GM12878 (cell line): ENCODE measurements around the gene SPTBN1. TPM values are rescaled to one million over a fixed set of nuclear protein-coding genes. Genes with fewer than 3 reads are reported as not detected.

Experiments
- ATAC-seq: fragments of 200-7000 bp; cut with Tn5 transposase; 3 replicates; pipeline ENCODE4 v1.9.1; 2020; ENCODE audit warnings: mild to moderate bottlenecking, moderate library complexity
- BruUV-seq: library from RNA; stranded (reverse); fragments of 400-500 nt; replicated peaks from 2 replicates; lab custom pipeline; 2021; lab: Mats Ljungman, UMichigan
- CTCF ChIA-PET: fragments of 300-600 bp; sonication (Branson Sonifier 250); formaldehyde crosslinking; extraction: SDS; loops from one replicate; lab custom pipeline; 2021; ENCODE audit warnings: inconsistent platforms; lab: Yijun Ruan, JAX
- POLR2A ChIA-PET: fragments of 350-600 bp; formaldehyde crosslinking; extraction: SDS; loops from one replicate; lab custom pipeline; 2021; ENCODE audit warnings: inconsistent platforms; lab: Charles Lee
- RAD21 ChIA-PET: fragments of 300-600 bp; sonication (Branson Sonifier 250); formaldehyde crosslinking; loops from one replicate; lab custom pipeline; 2023; ENCODE audit warnings: antibody characterized with exemption; ENCODE audit not compliant: unreplicated experiment; lab: Charles Lee
- SMC1A ChIA-PET: fragments of 300-600 bp; sonication (Branson Sonifier 250); formaldehyde crosslinking; loops from one replicate; lab custom pipeline; 2023; ENCODE audit not compliant: unreplicated experiment, uncharacterized antibody; lab: Charles Lee
- DNase-seq: peaks from one replicate; pipeline ENCODE4 v3.0.0-alpha.2; 2011; ENCODE audit warnings: low read depth, low spot score
- FAIRE-seq: peaks from 3 replicates; lab custom pipeline; 2011; peaks lifted over from hg19 to GRCh38; lab: Jason Lieb, UNC
- H2AFZ ChIP-seq: 2 replicates; pipeline ENCODE4 v1.6.0; 2011; ENCODE audit warnings: low read depth, low read length, control low read depth; ENCODE audit not compliant: control insufficient read depth
- H3K27ac ChIP-seq: 2 replicates; pipeline ENCODE4 v1.5.1; 2011; ENCODE audit warnings: control low read depth; ENCODE audit not compliant: control insufficient read depth, insufficient read depth
- H3K27me3 ChIP-seq, 2 experiments: replicated peaks in 1 of 2; 2 replicates each; pipeline versions ENCODE4 v1.6.0 to v1.6.1; 2011; ENCODE audit warnings: low read length in 1 of 2; ENCODE audit not compliant: control insufficient read depth in 2 of 2, insufficient read depth in 2 of 2
- H3K36me3 ChIP-seq, 2 experiments: 2 replicates each; pipeline ENCODE4 v1.5.1; 2011; ENCODE audit warnings: low read length in 1 of 2; ENCODE audit not compliant: control insufficient read depth in 2 of 2, insufficient read depth in 2 of 2
- H3K4me1 ChIP-seq: 2 replicates; pipeline ENCODE4 v1.6.1; 2011; ENCODE audit warnings: mild to moderate bottlenecking, low read length, moderate library complexity, mixed read lengths; ENCODE audit not compliant: control insufficient read depth, insufficient read depth
- H3K4me2 ChIP-seq: 2 replicates; pipeline ENCODE4 v1.6.0; 2011; ENCODE audit warnings: control low read depth; ENCODE audit not compliant: control insufficient read depth, insufficient read depth
- H3K4me3 ChIP-seq: fragments of 200-600 bp; sonication (generic); 2 replicates; pipeline ENCODE4 v1.5.1; 2016
- H3K79me2 ChIP-seq: 2 replicates; pipeline ENCODE4 v1.6.0; 2011; ENCODE audit warnings: low read length; ENCODE audit not compliant: control insufficient read depth, insufficient read depth
- H3K9ac ChIP-seq: 2 replicates; pipeline ENCODE4 v1.8.0; 2011; ENCODE audit warnings: low read length, control low read depth, mixed read lengths; ENCODE audit not compliant: control insufficient read depth, insufficient read depth
- H3K9me3 ChIP-seq: replicated peaks from 3 replicates; pipeline ENCODE4 v1.5.1; 2011; ENCODE audit warnings: mild to moderate bottlenecking, low read length; ENCODE audit not compliant: control insufficient read depth, insufficient read depth
- H4K20me1 ChIP-seq: 2 replicates; pipeline ENCODE4 v1.6.0; 2011; ENCODE audit not compliant: control insufficient read depth, insufficient read depth
- BMI1 ChIP-seq: fragments of 450-650 bp; IDR thresholded peaks from 2 replicates; pipeline ENCODE4 v1.6.1; 2016; ENCODE audit warnings: mild to moderate bottlenecking, moderate library complexity, borderline replicate concordance
- CHD2 ChIP-seq: IDR thresholded peaks from 2 replicates; pipeline ENCODE4 v1.6.1; 2011; ENCODE audit warnings: low read depth, low read length, improper control_type of control experiment, borderline replicate concordance
- EED ChIP-seq: sonication (generic); IDR thresholded peaks from 2 replicates; pipeline ENCODE4 v1.6.1; 2016; ENCODE audit warnings: antibody characterized with exemption, low read depth
- FOXM1 ChIP-seq: IDR thresholded peaks from 2 replicates; pipeline ENCODE4 v1.6.1; 2012; ENCODE audit warnings: low read depth, mild to moderate bottlenecking, inconsistent platforms, low read length, moderate library complexity
- GATAD2B ChIP-seq: fragments of 450-650 bp; conservative IDR thresholded peaks from 2 replicates; pipeline ENCODE4 v1.6.1; 2017; ENCODE audit warnings: low read depth, mild to moderate bottlenecking, moderate library complexity
- JUNB ChIP-seq: IDR thresholded peaks from 2 replicates; pipeline ENCODE4 v1.6.1; 2016; ENCODE audit warnings: antibody characterized with exemption, mild to moderate bottlenecking
- MYC ChIP-seq: IDR thresholded peaks from 2 replicates; pipeline ENCODE4 v1.6.1; 2011; ENCODE audit warnings: mild to moderate bottlenecking, low read length, moderate library complexity, inconsistent platforms; ENCODE audit not compliant: insufficient read depth, insufficient replicate concordance, insufficient read length, severe bottlenecking
- POLR2AphosphoS2 ChIP-seq: IDR thresholded peaks from 2 replicates; pipeline ENCODE4 v1.6.1; 2011; ENCODE audit warnings: low read depth, mild to moderate bottlenecking, low read length, improper control_type of control experiment, moderate library complexity
- RCOR1 ChIP-seq: conservative IDR thresholded peaks from 2 replicates; pipeline ENCODE4 v1.6.1; 2012; ENCODE audit warnings: low read depth, low read length, improper control_type of control experiment
- SIX5 ChIP-seq: IDR thresholded peaks from 2 replicates; pipeline ENCODE4 v1.6.1; 2011; ENCODE audit warnings: mild to moderate bottlenecking, low read depth, low read length, moderate library complexity; ENCODE audit not compliant: severe bottlenecking
- STAT3 ChIP-seq: IDR thresholded peaks from 2 replicates; pipeline ENCODE4 v1.6.1; 2011; ENCODE audit warnings: low read depth, low read length, improper control_type of control experiment
- WRNIP1 ChIP-seq: IDR thresholded peaks from 2 replicates; pipeline ENCODE4 v1.6.1; 2011; ENCODE audit warnings: low read depth, low read length, improper control_type of control experiment, borderline replicate concordance
- ZNF217 ChIP-seq: fragments of 450-650 bp; IDR thresholded peaks from 2 replicates; pipeline ENCODE4 v1.6.1; 2017; ENCODE audit warnings: antibody characterized with exemption, mild to moderate bottlenecking
- WGBS: methylation state at CpG from one replicate; pipeline ENCODE4 v1.1.6; 2016; ENCODE audit warnings: low lambda C conversion rate; ENCODE audit not compliant: insufficient replicate concordance, insufficient coverage; ENCODE audit errors: missing lambda C conversion rate; 5-methylcytosine and 5-hydroxymethylcytosine counted together
- in situ Hi-C: fragments of 300-500 bp; cut with MboI; formaldehyde crosslinking; loops from 9 replicates; pipeline ENCODE4 v1.14.3; 2018; ENCODE audit warnings: mixed read lengths
- intact Hi-C: fragments of 100-400 bp; cut with micrococcal nuclease; formaldehyde crosslinking; loops from one replicate; pipeline ENCODE4 v1.14.2; 2022; ENCODE audit not compliant: unreplicated experiment
- polyA plus RNA-seq, 11 experiments: library from polyadenylated mRNA; depleted of rRNA in 4 of 11; unstranded in 6 of 11; stranded (reverse) in 5 of 11; fragments of >200 nt; fragmentation: Nextera tagmentation in 4 of 11; fragmentation: Illumina TruSeq in 1 of 11; extraction: Ambion mirVana in 4 of 11; extraction: Trizol in 1 of 11; gene quantifications; 1 replicate in 1 of 11; 2 replicates in 10 of 11; pipeline versions ENCODE4 v1.2.1 to v1.2.3, GENCODE V29; 2011 to 2016; ENCODE audit warnings: inconsistent platforms in 2 of 11, missing spikeins in 2 of 11, low read depth in 1 of 11
- total RNA-seq, 4 experiments: library from RNA; depleted of rRNA in 3 of 4; stranded (reverse); fragments of >200 nt in 3 of 4; fragmentation: Illumina TruSeq in 1 of 4; extraction: Trizol in 1 of 4; gene quantifications; 2 replicates each; pipeline versions ENCODE4 v1.2.1 to v1.2.3, GENCODE V29; 2013 to 2021
- TF ChIP-seq, protein P1 (sequence below): fragments of 150-350 bp; IDR thresholded peaks from 2 replicates; pipeline ENCODE4 v1.6.1; 2016; ENCODE audit warnings: low read depth, low read length
- TF ChIP-seq, protein P2 (sequence below): fragments of 450-650 bp; IDR thresholded peaks from 2 replicates; pipeline ENCODE4 v1.6.1; 2014; ENCODE audit warnings: mild to moderate bottlenecking
- TF ChIP-seq, protein P3 (sequence below): fragments of 450-650 bp; IDR thresholded peaks from 2 replicates; pipeline ENCODE4 v1.6.1; 2016; ENCODE audit warnings: mild to moderate bottlenecking
- TF ChIP-seq, protein P4 (sequence below): fragments of 450-650 bp; IDR thresholded peaks from 2 replicates; pipeline ENCODE4 v1.6.1; 2018; ENCODE audit warnings: borderline replicate concordance, mild to moderate bottlenecking; ENCODE audit not compliant: partially characterized antibody

Gene SPTBN1
- total and polyA plus RNA-seq, 10 of the 15 experiments (the other 5 are each of a cell fraction or from before 2014, with no cell fraction given) = 20.6 to 154 (median 76.7) TPM

DNA sequence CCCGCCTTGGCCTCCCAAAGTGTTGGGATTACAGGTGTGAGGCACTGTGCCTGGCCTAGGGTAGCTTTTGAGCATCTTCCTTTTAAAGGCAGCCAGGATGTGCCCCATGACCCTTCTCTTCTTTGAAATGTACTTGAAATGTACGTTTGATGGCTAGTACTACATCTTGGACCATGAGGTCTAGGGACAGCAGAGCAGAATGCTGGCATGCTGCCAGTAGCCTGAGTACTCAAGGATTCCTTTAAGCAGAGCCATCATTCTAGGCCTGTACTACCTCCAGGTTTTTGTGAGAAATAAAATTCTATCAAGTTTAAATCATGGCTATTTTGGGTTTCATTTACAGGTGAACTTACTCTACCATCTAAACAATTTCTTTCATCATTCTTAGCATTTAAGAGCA, 264.4 kb downstream of the SPTBN1 start:
- Histone ChIP-seq H4K20me1 (no peaks in the 10 kb centered on the region), H2AFZ (no peak overlapping the region), H3K27me3 (peaks cover 3 to 8% of the 10 kb centered on the region in 2 experiments), H3K36me3 (no peaks in the 10 kb centered on the region), H3K4me1 (no peaks in the 10 kb centered on the region), H3K9ac (no peak overlapping the region), H3K79me2 (no peaks in the 10 kb centered on the region), H3K4me3 (no peak overlapping the region), H3K9me3 (no peaks in the 10 kb centered on the region), H3K27ac (no peak overlapping the region), H3K4me2 (no peak overlapping the region)
- ChIA-PET SMC1A (interaction anchor here (0.9 to 1.1 kb wide), 2 partner anchors 16 to 195 kb away, joined by 3 read pairs; no protein-coding TSS in a partner anchor), POLR2A (no interaction called here), CTCF (no interaction called here), RAD21 (no interaction called here)
- no peak for FAIRE-seq
- WGBS = 42% methylated on average over 2 of the region's 2 CpGs
- no peak for DNase-seq
- intact Hi-C loops (no loop called here), in situ Hi-C loops (loop anchor here (25.0 kb wide), 1 partner anchor 608 kb away; the partner anchor contains the start of gene ACYP2)
- TF ChIP-seq, protein P1, sequence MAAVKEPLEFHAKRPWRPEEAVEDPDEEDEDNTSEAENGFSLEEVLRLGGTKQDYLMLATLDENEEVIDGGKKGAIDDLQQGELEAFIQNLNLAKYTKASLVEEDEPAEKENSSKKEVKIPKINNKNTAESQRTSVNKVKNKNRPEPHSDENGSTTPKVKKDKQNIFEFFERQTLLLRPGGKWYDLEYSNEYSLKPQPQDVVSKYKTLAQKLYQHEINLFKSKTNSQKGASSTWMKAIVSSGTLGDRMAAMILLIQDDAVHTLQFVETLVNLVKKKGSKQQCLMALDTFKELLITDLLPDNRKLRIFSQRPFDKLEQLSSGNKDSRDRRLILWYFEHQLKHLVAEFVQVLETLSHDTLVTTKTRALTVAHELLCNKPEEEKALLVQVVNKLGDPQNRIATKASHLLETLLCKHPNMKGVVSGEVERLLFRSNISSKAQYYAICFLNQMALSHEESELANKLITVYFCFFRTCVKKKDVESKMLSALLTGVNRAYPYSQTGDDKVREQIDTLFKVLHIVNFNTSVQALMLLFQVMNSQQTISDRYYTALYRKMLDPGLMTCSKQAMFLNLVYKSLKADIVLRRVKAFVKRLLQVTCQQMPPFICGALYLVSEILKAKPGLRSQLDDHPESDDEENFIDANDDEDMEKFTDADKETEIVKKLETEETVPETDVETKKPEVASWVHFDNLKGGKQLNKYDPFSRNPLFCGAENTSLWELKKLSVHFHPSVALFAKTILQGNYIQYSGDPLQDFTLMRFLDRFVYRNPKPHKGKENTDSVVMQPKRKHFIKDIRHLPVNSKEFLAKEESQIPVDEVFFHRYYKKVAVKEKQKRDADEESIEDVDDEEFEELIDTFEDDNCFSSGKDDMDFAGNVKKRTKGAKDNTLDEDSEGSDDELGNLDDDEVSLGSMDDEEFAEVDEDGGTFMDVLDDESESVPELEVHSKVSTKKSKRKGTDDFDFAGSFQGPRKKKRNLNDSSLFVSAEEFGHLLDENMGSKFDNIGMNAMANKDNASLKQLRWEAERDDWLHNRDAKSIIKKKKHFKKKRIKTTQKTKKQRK = no peak
- TF ChIP-seq BMI1 (no peak), EED (no peak), WRNIP1 (no peak), CHD2 (no peak), POLR2AphosphoS2 (no peak), ZNF217 (no peak), RCOR1 (no peak), SIX5 (no peak), MYC (no peak), GATAD2B (no peak), STAT3 (no peak), FOXM1 (no peak), JUNB (no peak)
- TF ChIP-seq, protein P2, sequence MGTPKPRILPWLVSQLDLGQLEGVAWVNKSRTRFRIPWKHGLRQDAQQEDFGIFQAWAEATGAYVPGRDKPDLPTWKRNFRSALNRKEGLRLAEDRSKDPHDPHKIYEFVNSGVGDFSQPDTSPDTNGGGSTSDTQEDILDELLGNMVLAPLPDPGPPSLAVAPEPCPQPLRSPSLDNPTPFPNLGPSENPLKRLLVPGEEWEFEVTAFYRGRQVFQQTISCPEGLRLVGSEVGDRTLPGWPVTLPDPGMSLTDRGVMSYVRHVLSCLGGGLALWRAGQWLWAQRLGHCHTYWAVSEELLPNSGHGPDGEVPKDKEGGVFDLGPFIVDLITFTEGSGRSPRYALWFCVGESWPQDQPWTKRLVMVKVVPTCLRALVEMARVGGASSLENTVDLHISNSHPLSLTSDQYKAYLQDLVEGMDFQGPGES = no peak
- TF ChIP-seq, protein P3, sequence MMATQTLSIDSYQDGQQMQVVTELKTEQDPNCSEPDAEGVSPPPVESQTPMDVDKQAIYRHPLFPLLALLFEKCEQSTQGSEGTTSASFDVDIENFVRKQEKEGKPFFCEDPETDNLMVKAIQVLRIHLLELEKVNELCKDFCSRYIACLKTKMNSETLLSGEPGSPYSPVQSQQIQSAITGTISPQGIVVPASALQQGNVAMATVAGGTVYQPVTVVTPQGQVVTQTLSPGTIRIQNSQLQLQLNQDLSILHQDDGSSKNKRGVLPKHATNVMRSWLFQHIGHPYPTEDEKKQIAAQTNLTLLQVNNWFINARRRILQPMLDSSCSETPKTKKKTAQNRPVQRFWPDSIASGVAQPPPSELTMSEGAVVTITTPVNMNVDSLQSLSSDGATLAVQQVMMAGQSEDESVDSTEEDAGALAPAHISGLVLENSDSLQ = no peak
- TF ChIP-seq, protein P4, sequence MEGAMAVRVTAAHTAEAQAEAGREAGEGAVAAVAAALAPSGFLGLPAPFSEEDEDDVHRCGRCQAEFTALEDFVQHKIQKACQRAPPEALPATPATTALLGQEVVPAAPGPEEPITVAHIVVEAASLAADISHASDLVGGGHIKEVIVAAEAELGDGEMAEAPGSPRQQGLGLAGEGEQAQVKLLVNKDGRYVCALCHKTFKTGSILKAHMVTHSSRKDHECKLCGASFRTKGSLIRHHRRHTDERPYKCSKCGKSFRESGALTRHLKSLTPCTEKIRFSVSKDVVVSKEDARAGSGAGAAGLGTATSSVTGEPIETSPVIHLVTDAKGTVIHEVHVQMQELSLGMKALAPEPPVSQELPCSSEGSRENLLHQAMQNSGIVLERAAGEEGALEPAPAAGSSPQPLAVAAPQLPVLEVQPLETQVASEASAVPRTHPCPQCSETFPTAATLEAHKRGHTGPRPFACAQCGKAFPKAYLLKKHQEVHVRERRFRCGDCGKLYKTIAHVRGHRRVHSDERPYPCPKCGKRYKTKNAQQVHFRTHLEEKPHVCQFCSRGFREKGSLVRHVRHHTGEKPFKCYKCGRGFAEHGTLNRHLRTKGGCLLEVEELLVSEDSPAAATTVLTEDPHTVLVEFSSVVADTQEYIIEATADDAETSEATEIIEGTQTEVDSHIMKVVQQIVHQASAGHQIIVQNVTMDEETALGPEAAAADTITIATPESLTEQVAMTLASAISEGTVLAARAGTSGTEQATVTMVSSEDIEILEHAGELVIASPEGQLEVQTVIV = no peak
- no TSS peak for BruUV-seq
- no peak for ATAC-seq
